T-helper 9 cell (primary cell): Measurements from ENCODE around the gene CIDEC.

ENCODE experiments used
- DNase-seq: peaks from one replicate; pipeline ENCODE4 v3.0.0-alpha.2; 2020

The CIDEC gene

GRCh38 chr3:9843715-9844438 lies 36.2 kb downstream of the CIDEC start, which contains the start of gene RPUSD3:
Gene RPUSD3, minus strand, starts transcription at chr3:9844008. Its CDS starts 18 bp downstream, at chr3:9843990.
- DNase-seq: peak; percentile 97

GRCh38 chr3:9841015-9841414 lies 39.0 kb downstream of the CIDEC start:
- no peak for DNase-seq

DNA sequence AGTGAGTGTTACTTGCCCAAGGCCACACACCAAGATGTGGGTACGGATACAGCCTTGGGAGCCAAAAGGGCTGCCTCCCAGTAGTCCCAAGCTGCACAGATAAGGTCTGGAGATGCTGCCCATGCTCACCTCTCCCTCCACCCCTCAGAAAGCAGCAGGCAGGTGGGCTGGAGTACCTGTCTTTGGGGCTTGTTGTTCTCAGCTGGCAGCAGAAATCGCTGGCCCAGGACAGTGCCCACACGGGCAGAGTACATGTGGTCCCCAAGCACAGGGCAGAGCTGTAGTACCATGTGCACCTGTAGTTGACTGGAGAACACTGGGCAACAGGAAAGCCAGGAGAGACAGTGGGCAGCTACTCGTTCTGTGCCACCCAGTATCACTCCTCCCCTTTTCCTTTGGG lies 41.2 kb downstream of the CIDEC start:
- no peak for DNase-seq

- DNase-seq: no peak
These were observed 42.1 kb downstream of the CIDEC start for GRCh38 chr3:9837701-9838582.

- DNase-seq: no peak
These were observed 45.3 kb downstream of the CIDEC start for GRCh38 chr3:9834520-9835380.

- DNase-seq: no peak
These were observed 47.0 kb downstream of the CIDEC start for GRCh38 chr3:9833078-9833477.

- no peak for DNase-seq
These were observed 48.8 kb downstream of the CIDEC start for GRCh38 chr3:9831253-9831652.

- DNase-seq: no peak
These were observed 51.0 kb downstream of the CIDEC start for GRCh38 chr3:9828801-9829755.

- no peak for DNase-seq
These were observed 53.1 kb downstream of the CIDEC start for GRCh38 chr3:9826815-9827573.

DNA sequence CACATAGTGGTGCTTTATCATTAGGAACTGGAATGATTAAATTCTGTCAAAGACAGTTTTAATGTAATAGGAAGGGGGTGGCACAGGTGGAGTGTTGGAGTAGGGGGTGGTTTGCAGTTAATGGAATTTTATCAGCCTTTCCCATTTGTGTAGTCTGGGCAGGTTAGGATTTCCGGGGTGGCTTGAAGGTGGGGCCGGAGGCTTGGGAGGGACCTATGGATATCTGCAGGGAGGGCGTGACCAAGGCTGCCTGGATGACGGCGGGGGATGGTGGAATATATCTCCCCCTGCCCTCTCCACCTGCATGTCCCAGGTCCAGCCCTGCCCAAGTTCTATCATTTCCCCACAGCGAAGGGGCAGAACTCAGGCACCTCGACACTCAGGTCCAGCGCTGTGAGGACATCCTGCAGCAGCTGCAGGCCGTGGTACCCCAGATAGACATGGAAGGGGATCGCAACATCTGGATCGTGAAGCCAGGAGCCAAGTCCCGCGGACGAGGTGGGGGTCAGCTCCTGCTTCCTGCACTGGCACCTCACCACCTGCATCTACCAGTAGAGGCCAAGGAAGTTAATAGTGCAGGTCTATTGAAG lies 54.5 kb downstream of the CIDEC start:
- no peak for DNase-seq

DNA sequence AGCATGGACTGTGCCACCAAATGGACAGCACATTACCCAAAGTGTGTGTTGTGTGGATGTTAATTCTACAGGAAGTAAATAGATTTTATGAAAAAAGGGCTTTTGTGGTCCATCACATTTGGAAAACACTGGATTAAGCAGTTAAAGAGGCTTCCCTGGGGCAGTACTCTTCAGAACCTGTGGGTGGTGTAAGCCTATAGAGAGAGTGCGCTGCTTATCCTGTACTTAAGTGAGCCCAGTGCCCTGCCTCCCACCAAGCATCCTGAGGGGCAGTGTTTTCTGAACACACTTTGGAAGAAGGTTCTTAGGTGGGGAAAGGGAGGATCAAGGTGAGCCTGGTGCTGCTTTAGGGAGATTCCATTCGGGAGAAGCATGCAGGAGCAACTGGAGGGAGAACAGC lies 59.1 kb downstream of the CIDEC start:
- DNase-seq: no peak

DNA sequence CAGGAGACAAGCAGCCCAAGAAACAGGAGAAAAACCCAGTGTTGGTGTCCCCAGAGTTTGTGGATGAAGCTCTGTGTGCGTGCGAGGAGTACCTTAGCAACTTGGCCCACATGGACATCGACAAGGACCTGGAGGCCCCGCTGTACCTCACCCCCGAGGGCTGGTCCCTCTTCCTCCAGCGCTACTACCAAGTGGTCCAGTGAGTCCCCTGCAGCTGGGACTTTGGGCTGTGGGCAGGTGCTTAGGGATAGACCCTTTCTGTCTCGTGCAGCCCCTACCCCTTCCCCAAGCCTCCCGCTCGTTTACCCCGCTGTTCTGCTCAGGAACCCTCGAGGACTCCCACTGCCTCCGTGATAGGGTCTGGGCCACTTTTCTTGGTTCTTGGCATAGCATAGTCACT lies 59.5 kb downstream of the CIDEC start:
- DNase-seq: no peak

DNA sequence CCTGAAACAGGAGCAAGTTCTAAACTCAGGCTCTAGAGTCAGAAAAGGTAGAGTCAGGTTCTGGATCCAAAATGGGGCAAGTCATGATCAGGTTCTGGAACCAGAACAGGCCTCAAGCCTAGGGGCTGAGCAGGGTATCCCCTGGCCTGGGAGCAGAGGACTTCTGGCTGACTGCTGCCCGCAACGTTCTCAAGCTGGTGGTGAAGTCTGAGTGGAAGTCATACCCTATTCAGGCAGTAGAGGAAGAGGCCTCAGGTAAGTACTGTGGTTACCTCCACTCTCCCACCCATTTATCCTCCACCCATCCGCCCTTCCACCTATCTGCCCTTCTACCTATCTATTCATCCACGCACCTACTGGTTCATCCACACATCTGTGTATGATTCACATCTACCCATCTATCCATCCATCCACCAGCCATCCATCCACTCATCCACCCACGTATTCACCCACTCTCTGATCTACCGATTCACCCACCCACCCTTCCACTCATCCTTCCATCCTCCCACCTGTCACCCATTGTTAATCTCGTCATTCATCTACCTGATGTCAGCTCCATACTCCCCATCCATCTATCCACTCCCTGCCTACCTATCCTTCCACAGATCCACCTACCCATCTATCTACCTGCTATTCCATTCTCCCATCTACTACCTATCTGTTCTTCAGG lies 61.3 kb downstream of the CIDEC start:
- no peak for DNase-seq

- DNase-seq: no peak
These were observed 62.6 kb downstream of the CIDEC start for GRCh38 chr3:9817436-9817835.
